Inflammatory macrophage (primary cell): Measurements from ENCODE around the gene ZNF142.

Source experiments
- DNase-seq, 2 donors: peaks; one replicate each; pipeline ENCODE4 v3.0.0-alpha.2; 2020 to 2022

Gene ZNF142

DNA sequence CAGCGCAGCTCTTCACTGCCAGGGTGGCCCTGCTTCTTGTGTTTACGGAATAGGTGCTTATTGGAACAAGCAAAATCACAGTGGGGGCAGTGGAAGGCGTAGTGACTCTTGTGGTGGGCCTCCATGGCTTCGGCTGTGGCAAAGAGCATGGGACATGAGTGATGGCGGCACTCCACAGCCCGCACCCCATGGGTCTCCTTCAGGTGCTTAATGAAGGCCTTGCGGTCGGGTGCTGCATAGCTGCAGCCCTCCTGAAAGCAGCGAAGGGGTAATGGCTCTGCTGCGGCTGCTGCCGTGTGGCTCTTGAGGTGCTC lies 10.7 kb downstream of the ZNF142 start:
- DNase-seq: no peak

DNA sequence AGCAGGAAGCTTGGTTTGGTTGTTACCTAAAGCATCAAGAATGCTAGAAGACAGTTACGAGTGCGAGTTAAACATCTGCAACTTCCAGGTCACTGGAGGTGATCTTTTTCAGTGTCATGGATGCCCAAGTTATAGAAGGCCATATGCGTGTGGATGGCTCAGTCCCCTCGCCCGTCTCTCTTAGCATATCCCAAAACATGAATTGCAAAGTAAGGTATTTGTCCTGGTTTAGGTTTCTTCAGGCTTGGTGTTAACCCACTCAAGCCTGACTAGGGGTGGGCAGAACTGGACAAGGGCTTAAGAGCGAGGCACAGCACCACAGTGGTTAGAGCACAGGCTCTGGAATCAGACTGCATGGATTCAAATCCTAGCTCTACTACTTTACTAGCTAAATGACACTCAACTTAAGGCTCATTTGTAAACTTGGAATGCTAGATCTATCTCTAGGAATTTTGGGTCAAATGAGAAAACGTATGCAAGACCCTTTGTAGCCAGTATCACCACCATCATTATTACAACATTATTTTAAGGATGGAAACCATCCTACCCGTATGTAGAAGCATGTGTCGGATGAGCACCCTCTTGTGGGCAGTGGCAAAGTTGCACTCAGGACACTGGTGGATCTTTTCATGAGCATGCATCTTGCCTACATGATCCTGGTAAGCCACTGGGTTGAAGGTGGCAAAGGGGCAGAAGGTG lies 11.2 kb downstream of the ZNF142 start:
- peak; percentile 65 to 66 for DNase-seq

DNA sequence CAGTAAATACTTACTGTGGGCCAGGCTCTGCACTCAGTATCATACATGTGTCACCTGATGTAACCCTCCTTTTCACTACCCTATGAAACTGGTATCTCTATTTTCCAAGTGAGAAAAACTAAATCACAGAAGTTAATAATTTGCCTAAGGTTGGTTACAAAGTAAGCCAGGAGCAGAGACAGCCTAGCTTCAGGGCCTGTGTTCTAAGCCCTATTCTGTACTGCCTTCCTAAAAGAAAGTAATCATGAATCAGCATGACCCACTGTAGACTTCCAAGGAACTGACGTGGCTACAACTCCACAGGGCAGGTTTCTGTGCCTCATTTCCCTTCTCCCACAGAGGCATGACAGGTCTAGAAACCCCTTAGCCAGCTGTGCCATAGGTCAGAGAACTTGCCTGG lies 14.3 kb downstream of the ZNF142 start:
- DNase-seq: no peak

DNA sequence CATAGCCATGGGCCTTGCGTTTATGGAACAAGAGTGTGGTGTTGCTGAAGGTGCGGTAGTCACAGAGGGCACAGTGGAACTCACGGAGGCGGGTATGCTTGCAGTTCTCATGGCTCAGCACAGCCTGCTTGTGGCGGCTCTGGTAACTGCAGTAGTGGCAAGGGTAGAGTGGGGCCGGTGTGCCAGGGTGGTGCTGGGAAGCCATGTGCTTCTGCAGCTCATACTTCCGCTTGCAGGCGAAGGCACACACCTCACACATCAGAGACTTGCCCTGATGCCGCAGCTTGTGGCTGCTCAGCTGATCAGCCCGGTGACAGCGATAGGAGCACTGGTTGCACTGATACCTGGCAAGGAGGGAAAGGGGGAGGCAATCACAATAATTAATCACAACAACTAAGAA lies 14.7 kb downstream of the ZNF142 start:
- no peak for DNase-seq

DNA sequence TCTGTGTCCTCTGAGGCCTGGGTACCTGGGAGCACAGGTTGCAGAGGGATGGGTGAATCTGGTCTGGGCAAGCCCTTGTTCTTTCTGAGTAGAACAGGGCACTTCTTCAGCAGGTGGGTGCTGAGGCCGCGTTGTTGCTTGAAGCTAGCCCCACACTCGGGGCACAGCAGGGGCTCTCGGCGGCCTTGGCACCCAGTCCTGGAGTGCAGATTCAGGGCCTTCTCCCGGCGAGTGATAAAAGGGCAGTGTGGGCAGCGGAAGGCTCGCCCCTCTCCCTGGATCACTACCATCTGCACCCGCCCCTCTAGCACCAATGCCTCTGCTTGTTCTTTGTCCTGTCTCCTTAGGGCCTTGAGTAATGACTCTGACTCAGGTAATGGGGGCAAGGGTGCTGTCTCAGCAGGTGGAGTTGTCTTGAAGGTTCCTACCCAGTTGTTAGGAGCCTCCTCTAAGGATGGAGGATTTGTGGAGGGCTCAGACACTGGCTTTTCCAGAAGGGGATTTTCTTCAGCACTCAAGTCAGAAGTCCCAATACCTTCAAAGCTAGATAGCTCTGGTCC lies 15.6 kb downstream of the ZNF142 start:
- no peak for DNase-seq

DNA sequence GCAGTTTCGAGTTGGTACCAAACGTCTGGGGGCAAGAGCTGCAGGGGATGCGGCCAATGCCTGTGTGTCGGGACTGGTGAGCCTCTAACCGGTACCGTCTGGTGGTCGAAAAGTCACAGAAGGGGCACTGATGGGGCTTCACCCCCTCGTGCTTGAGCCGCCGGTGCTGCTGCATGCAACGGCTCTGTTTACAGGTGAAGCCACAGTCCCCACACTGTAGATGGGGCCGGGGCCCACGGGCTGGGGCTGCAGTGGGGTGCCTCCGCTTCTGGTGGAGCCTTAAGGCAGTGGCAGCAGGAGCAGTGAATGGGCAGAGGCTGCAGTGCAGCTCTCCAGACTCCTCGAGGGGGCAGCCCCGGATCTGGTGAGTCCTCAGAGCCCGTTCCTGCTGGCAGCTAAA lies 16.6 kb downstream of the ZNF142 start:
- DNase-seq: no peak

DNA sequence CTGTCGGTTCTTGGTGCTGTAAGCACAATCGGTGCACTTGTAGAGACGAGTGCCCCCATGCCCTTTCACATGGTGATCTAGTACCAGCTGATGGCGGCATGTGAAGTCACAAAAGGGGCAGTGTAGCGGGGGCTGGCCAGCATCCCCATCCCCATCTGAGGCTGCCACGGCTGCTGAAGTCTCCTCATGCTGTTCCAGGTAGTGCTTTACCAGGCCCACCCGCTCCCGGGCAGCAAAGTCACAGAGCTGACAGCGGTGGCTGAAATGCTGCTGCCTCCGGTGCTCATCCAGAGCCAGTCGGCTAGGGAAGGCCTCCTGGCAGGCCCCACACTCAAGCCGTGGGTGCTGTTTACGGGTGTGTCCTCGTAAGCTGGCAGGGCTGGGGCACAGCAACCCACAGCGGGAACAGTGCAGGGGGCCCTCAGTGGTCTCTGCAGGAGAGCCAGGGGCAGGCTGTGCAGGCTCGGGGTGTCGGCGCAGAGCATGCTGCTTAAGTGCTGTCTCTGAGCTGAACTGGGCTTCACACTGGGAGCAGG lies 17.2 kb downstream of the ZNF142 start:
- no peak for DNase-seq

DNA sequence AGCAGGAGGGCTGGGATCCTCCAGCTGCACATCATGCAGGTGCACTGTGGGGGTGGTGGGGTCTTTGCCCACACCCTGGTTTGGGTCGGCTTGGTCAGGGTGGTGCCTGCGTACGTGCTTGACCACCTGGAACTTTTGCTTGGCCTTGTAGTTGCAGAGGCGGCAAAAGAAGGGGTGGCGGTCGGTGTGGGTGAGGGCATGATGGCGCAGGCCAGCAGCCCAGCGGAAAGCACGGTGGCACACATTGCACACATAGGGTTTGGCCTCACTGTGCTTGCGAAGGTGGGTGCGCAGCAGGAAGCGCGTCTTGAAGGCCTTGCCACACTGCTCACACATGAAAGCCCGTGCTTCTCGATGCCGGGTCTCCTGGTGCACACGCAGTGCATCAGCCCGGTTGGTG lies 21.1 kb downstream of the ZNF142 start:
- no peak for DNase-seq

DNA sequence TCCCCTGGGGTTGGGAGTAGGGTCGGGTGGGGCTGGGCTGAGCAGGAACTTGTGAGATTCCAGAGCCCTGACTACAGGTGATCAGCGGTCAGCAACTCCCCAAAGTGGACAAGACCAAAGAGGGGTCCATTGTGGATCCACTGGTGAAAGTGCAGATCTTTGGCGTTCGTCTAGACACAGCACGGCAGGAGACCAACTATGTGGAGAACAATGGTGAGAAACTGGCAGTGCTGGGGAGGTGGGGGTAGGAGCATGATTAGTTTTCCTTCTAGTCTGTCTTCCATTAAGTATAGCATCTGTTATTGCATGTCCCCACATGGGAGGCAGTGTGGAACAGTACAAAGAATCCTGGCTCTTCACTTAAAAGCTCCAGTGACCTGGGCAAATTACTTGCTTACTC lies 23.7 kb downstream of the ZNF142 start:
- DNase-seq: no peak

DNA sequence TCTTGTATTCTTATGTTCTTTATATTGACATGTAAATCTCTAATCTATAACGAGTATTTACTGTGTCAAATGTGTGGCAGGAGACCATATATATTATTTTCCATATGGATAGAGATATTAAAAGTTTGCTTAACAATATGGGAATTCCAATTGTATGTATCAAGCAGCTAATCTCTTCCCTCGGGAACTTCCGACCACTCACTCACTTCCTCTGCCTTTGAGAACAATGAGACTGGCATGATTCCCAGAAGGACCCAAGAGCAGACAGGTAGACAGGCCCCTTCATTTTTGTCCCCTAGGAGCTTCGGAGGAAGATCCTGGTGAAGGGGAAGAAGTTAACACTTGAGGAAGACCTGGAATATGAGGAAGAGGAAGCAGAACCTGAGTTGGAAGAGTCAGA lies 27.6 kb downstream of the ZNF142 start:
- DNase-seq: no peak

DNA sequence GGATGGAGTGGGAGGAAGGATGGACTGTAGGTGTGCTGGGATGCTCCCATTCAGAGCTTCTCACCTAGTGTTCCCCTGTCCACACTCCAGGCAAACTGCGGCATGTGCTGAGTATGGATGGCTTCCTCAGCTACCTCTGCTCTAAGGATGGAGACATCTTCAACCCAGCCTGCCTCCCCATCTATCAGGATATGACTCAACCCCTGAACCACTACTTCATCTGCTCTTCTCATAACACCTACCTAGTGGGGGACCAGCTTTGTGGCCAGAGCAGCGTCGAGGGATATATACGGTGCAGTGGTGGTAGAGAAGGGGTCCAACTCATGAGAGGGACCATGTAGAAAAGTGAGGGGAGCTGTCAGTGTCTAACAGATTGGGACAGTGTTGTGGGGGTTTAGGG lies 31.5 kb downstream of the ZNF142 start:
- no peak for DNase-seq

DNA sequence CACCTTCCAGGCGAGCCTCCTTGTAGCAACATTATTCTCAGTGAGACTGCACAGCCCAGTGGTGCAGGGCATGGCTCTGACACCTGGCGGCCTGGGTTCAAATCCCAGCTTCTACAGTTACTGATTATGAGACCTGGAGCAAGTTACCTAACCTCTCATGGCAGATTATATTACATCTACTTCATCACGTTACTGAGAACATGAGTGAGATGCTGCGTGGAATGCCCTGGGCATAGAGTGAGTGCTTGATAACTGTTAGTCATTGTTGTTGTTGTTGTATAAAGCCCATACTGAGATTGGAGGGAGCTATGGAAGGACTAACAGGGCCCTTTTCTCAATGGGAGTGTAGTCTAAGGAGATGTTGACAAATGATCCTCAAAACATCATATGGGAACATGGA lies 33.1 kb downstream of the ZNF142 start:
- DNase-seq: no peak

DNA sequence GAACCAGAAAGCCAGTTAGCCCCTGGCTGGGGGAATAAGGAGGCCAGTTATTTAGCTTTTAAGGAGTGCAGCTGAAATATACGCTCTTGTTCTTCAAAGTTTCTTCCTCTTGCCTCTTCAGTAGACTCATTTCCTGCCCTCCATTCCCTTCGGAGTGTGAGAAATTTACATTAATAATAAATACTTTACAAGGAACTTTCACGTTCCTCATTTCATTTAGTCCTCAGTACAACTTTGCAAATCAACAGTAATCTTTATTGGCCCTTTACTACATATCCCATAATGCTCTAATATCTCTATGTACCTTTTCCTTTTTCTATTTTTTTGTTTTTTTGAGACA lies 36.1 kb downstream of the ZNF142 start:
- DNase-seq: peak in 1 of 2 donors; percentile 26

DNA sequence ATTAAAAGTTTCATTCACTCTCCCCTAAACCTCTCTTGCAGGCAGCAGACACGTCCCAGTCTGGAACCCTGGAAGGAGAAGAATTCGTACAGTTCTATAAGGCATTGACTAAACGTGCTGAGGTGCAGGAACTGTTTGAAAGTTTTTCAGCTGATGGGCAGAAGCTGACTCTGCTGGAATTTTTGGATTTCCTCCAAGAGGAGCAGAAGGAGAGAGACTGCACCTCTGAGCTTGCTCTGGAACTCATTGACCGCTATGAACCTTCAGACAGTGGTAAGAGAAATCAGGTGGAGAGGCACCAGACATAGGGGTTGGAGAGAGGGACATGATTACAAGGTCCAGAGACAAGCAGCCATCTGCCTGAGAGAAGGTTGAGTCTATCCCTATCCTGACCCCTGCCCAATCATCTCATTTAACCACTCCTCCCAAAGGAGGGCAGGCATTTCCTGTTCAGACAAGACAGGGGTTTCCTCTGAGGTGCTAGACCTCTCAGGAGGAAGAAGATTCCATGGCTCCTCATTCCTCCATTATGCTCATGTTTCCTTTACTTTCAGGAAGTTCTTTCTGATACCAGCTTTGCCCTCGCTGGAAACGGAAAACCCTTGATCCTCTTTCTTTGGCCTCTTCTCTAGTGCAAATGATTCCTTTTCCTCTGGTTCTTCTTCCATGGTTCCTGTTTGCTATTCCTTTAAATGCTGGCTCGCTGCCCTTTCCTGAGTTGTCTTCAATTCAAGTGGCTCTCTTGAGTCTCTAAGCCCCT lies 36.6 kb downstream of the ZNF142 start:
- peak; percentile 7 to 16 for DNase-seq

DNA sequence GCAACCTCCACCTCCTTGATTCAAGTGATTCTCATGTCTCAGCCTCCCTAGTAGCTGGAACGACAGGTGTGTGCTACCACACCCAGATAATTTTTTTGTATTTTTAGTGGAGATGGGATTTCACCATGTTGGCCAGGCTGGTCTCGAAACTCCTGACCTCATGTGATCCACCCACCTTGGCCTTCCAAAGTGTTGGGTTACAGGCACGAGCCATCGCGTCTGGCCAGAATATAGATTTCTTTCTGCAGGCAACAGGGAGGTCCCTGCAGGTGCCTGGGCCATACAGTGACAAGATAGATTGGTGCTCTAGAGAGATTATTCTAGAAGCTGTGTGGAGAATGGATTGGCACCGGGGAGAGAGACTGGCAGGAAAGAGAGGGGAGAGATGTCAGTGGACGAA lies 38.4 kb downstream of the ZNF142 start:
- no peak for DNase-seq

DNA sequence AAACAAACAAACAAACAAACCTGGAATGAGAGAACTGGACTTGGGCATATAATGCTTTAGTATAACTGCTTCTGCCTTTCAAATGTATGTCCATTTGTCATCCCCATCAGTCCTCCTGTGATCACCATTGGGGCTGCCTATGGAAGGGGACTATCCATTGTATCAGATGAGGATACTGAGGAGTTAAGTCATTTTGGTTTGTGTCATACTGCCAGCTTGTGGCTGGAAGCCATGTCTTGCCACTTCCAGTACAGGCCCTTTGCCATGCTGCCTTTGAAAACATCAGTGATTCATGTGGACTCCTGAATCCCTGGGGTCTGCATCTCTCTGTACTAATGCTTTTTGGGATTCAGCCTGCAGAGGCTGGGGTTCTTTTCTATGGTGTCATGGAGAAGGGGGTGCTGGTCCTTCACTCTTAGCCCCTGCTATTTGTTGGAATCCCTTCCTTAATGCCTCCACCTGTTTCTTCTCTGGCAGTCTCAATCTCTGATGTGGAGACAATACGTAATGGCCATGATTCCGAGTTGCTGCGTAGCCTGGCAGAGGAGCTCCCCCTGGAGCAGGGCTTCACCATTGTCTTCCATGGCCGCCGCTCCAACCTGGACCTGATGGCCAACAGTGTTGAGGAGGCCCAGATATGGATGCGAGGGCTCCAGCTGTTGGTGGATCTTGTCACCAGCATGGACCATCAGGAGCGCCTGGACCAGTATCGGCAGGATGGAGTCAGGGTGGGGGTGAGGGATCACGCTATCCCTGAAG lies 41.1 kb downstream of the ZNF142 start:
- no peak for DNase-seq

DNA sequence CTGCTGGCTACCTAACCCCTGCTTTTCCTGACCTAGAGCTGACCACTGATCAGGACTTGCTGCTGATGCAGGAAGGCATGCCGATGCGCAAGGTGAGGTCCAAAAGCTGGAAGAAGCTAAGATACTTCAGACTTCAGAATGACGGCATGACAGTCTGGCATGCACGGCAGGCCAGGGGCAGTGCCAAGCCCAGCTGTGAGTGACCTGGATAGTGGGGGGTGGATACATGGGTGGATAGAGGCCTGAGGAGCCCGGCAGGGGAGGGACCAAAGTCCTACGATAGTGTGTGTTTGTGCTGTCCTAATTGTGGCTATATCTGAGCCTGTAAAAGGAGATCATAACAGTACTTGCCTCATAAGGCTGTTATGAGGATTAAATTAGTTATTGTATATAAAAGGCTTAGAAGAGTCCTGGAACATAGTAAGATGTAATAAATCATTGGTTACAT lies 43.5 kb downstream of the ZNF142 start:
- DNase-seq: no peak

DNA sequence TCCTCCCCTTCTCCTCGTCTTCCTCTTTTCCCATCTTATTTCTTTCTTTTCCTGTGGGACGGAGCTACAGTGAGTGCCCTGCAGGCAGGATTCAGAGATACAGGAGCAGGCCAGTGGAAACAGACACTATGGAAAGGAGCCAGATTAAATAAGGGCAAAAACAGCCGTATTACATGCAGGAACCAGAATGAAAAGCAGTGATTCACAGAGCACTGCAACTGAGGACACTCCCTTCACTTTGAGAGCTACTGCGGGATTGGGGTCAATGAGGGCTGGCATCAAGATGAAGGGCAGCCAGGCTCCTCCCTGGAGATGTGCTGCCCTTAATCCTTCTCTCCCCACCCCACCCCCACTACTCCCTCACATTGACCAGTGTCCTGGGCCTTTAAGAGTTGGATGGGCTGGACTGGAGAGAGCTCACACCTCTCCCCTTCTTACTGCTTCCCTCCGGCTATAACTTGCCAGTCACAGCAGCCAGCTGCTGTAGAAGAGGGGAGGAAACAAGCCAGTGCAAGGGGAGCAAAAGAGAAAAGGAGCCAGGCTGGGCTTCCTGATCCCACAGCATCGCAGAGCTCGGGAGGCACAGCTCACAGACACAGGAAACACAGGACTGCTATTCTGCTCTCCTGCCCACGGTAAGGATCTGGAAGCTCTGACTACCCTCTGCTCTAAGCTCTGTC lies 51.8 kb downstream of the ZNF142 start, which contains the start of gene PLCD4:
PLCD4 (plus strand) TSS at position 464 of the 680 bp plus-strand sequence. CDS start 7,841 bp downstream, outside the sequence.
- no peak for DNase-seq

DNA sequence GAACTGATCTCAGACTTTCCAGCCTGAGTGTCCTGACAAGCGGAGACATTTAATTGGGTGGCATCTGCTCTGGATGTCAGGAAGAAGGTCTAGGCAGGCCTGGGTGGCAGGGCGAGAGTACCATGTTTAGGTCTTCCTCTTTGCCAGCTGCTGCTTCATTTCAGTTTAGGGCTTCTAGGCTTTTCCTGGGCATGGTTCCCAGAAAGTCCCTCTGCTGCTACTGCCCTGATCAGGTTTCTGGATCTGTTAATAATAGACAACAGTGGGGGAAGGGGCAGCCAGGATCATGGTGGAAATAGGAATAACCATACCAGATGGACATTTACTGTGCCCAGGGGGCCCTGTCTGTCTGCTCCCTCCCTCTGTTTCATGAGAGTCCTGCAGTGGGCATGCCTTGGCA lies 54.0 kb downstream of the ZNF142 start:
- DNase-seq: no peak
